OCI-LY3 (cell line): ENCODE data around the gene PRMT2.
A peak's percentile ranks its signal among the peaks of the same experiment; 100 is the strongest.

Experiments used
- H2AFZ ChIP-seq: fragments of 200-600, 300-600 bp; shearing (Covaris generic); 2 replicates; pipeline ENCODE4 v1.6.0; 2014; ENCODE audit warnings: antibody characterized with exemption, low read depth, low read length
- H3K27ac ChIP-seq: fragments of 200-600, 300-600 bp; sonication (generic); 2 replicates; pipeline ENCODE4 v1.5.1; 2014; ENCODE audit warnings: mild to moderate bottlenecking, low read length, moderate library complexity, mixed read lengths
- H3K27me3 ChIP-seq: fragments of 200-600, 300-600 bp; sonication (generic); 2 replicates; pipeline ENCODE4 v1.6.1; 2014; ENCODE audit warnings: low read depth, low read length, mixed read lengths
- H3K36me3 ChIP-seq: fragments of 200-600, 300-600 bp; sonication (generic); replicated peaks from 2 replicates; pipeline ENCODE3; 2014; ENCODE audit warnings: low read depth, low read length, mixed read lengths
- H3K4me1 ChIP-seq: fragments of 300-600, 200-600 bp; sonication (generic); 2 replicates; pipeline ENCODE4 v1.6.1; 2014; ENCODE audit warnings: low read length, mixed read lengths
- H3K4me2 ChIP-seq: fragments of 200-600, 300-600 bp; sonication (generic); 2 replicates; pipeline ENCODE4 v1.6.1; 2014; ENCODE audit warnings: low read length, mixed read lengths
- H3K4me3 ChIP-seq: fragments of 300-600, 200-600 bp; sonication (generic); 2 replicates; pipeline ENCODE4 v1.5.1; 2014; ENCODE audit warnings: antibody characterized with exemption, mild to moderate bottlenecking, low read length, moderate library complexity
- H3K79me2 ChIP-seq: fragments of 300-600, 200-600 bp; shearing (Covaris generic); 2 replicates; pipeline ENCODE4 v1.6.1; 2014; ENCODE audit warnings: mild to moderate bottlenecking, low read length, mixed read lengths
- H3K9ac ChIP-seq: fragments of 300-600, 200-600 bp; shearing (Covaris generic); 2 replicates; pipeline ENCODE4 v1.6.0; 2014; ENCODE audit warnings: mild to moderate bottlenecking, low read length, moderate library complexity
- H3K9me3 ChIP-seq: fragments of 200-600, 300-600 bp; shearing (Covaris generic); 2 replicates; pipeline ENCODE4 v1.6.1; 2014; ENCODE audit warnings: low read length, mixed read lengths; ENCODE audit not compliant: insufficient read depth
- H4K20me1 ChIP-seq: fragments of 200-600, 300-600 bp; sonication (generic); 2 replicates; pipeline ENCODE4 v1.6.1; 2016; ENCODE audit warnings: low read length, mixed read lengths; ENCODE audit not compliant: insufficient read depth
- CTCF ChIP-seq: fragments of 200-600, 300-600 bp; sonication (generic); IDR thresholded peaks from 2 replicates; pipeline ENCODE4 v1.5.1; 2014; ENCODE audit warnings: antibody characterized with exemption, low read length, low read depth
- EZH2phosphoT487 ChIP-seq: fragments of 200-600 bp; shearing (Covaris generic); IDR thresholded peaks from 2 replicates; pipeline ENCODE4 v1.6.1; 2018; ENCODE audit warnings: antibody characterized with exemption, mixed run types, low read depth

PRMT2 gene

GRCh38 chr21:46606427-46606813, 29.1 kb upstream of the PRMT2 start:
- Histone ChIP-seq H3K27me3 (no peaks in the 10 kb centered on the region), H3K9me3 (no peaks in the 10 kb centered on the region), H4K20me1 (no peaks in the 10 kb centered on the region), H3K27ac (peak overlapping the region; percentile 31), H3K4me3 (0 out of 2 replicates have a peak overlapping the region, but pooled peaks have one; percentile 12), H3K36me3 (no peaks in the 10 kb centered on the region), H2AFZ (peak overlapping the region; percentile 85), H3K4me1 (peaks cover 58% of the 10 kb centered on the region), H3K9ac (peak overlapping the region; percentile 36; the same call in 1 of the 2 replicates), H3K79me2 (no peaks in the 10 kb centered on the region), H3K4me2 (peak overlapping the region; percentile 82)
- TF ChIP-seq CTCF (no peak), EZH2phosphoT487 (no peak)

- no peaks in the 10 kb centered on the region for H4K20me1 ChIP-seq
- H3K4me3 ChIP-seq = peak overlapping the region; percentile 48
- no peaks in the 10 kb centered on the region for H3K79me2 ChIP-seq
- peak overlapping the region; percentile 82 for H3K4me2 ChIP-seq
- no peaks in the 10 kb centered on the region for H3K9me3 ChIP-seq
- TF ChIP-seq EZH2phosphoT487 = no peak
- no peak for TF ChIP-seq CTCF
- peaks cover 52% of the 10 kb centered on the region for H3K4me1 ChIP-seq
- no peaks in the 10 kb centered on the region for H3K36me3 ChIP-seq
- H2AFZ ChIP-seq = no peak overlapping the region
- H3K27me3 ChIP-seq = no peaks in the 10 kb centered on the region
- peak overlapping the region; percentile 20; the same call in 1 of the 2 replicates for H3K9ac ChIP-seq
- H3K27ac ChIP-seq = peak overlapping the region; percentile 87
Measured at GRCh38 chr21:46607636-46608035, 27.8 kb upstream of the PRMT2 start.

GRCh38 chr21:46608672-46609111, 26.8 kb upstream of the PRMT2 start:
- Histone ChIP-seq H2AFZ (no peak overlapping the region), H3K27ac (peak overlapping the region; percentile 87), H3K9ac (peak overlapping the region; percentile 36; the same call in 1 of the 2 replicates), H3K4me3 (peak overlapping the region; percentile 48), H3K79me2 (no peaks in the 10 kb centered on the region), H3K9me3 (no peaks in the 10 kb centered on the region), H3K36me3 (no peaks in the 10 kb centered on the region), H3K4me2 (peak overlapping the region; percentile 82), H3K27me3 (no peaks in the 10 kb centered on the region), H4K20me1 (no peaks in the 10 kb centered on the region), H3K4me1 (peaks cover 52% of the 10 kb centered on the region)
- no peak for TF ChIP-seq EZH2phosphoT487
- peak; percentile 24; the same call in 1 of the 2 replicates for TF ChIP-seq CTCF

- H3K4me3 ChIP-seq = no peak overlapping the region
- H3K4me2 ChIP-seq = peak overlapping the region; percentile 82; the same call in 1 of the 2 replicates
- H3K36me3 ChIP-seq = no peaks in the 10 kb centered on the region
- no peaks in the 10 kb centered on the region for H3K9me3 ChIP-seq
- no peak overlapping the region for H2AFZ ChIP-seq
- H3K79me2 ChIP-seq = no peaks in the 10 kb centered on the region
- H3K27ac ChIP-seq = peak overlapping the region; percentile 87; the same call in 1 of the 2 replicates
- no peaks in the 10 kb centered on the region for H4K20me1 ChIP-seq
- TF ChIP-seq CTCF = no peak
- TF ChIP-seq EZH2phosphoT487 = no peak
- H3K27me3 ChIP-seq = no peaks in the 10 kb centered on the region
- no peak overlapping the region; the same call in 1 of the 2 replicates for H3K9ac ChIP-seq
- peaks cover 52% of the 10 kb centered on the region for H3K4me1 ChIP-seq
Measured at GRCh38 chr21:46610018-46610701, 25.3 kb upstream of the PRMT2 start.
